ENCODE measurements around the gene RGSL1. TPM values are rescaled to one million over a fixed set of nuclear protein-coding genes. Genes with fewer than 3 reads are reported as not detected.

Gene RGSL1
- total and polyA plus RNA-seq, 9 of the 15 experiments (the other 6 are each of a cell fraction or from before 2014, with no cell fraction given) = 0.03 TPM; not detected in 8

- TF ChIP-seq MBD1 (CRISPR knock-in tag; IDR thresholded peaks at IDR 0.05) (no peak), RAD21 (CRISPR knock-in tag; conservative IDR thresholded peaks at IDR 0.05 in 1 of 2, IDR thresholded peaks at IDR 0.05 in 1 of 2) (peak in 1 of 2 experiments; percentile 54; a peak in 2 of 4 replicates), CTCF (IDR thresholded peaks at IDR 0.05 in 2 of 3, conservative IDR thresholded peaks at IDR 0.05 in 1 of 3; ENCODE audit: insufficient read depth in 2 of 3, low read depth in 1 of 3, low read length in 3 of 3) (peak; percentile 49 to 64 (median 50))
These were observed 5.4 kb upstream of the RGSL1 start (continued) for GRCh38 chr1:182444497-182444896.

GRCh38 chr1:182446033-182446669 is 3.8 kb upstream of the RGSL1 start:
- ChIA-PET CTCF (ENCODE audit: low intra/inter-chr PET ratio) (interaction anchor here (0.6 to 1.9 kb wide), 5 partner anchors 49 to 362 kb away, joined by 3 to 14 read pairs (median 5); no protein-coding TSS in a partner anchor), POLR2A (no interaction called here)
- H3K9me3 ChIP-seq (replicated peaks; ENCODE audit: control insufficient read depth, insufficient read depth, low read depth, low read length) = no peaks in the 10 kb centered on the region
- in situ Hi-C loops (cut with MboI) = loop anchor here (5.0 kb wide), 1 partner anchor 341 kb away; the partner anchor contains the start of gene NPL
- DNase-seq (ENCODE audit: extremely low read depth in 1 of 4, low spot score in 3 of 4) = peak; percentile 63 to 77 (median 69)
- BruUV-seq (replicated peaks) = no TSS peak
- no peak overlapping the region for H3K4me3 ChIP-seq
- H3K9ac ChIP-seq (ENCODE audit: insufficient read depth in 1 of 2, low read depth in 2 of 2, low read length in 2 of 2) = 0 out of 4 replicates have a peak overlapping the region, but pooled peaks of 1 of the 2 experiments have one; percentile 8
- no peaks in the 10 kb centered on the region; a peak in 1 of 5 replicates for H3K4me1 ChIP-seq (replicated peaks in 1 of 2; ENCODE audit: control insufficient read depth in 2 of 2, insufficient read depth in 2 of 2, low read length in 2 of 2)
- peak; percentile 89 for ATAC-seq
- 0 out of 2 replicates have a peak, but pooled peaks cover 4% of the 10 kb centered on the region for H4K20me1 ChIP-seq (replicated peaks; ENCODE audit: control insufficient read depth, insufficient read depth, low read length)
- no peaks in the 10 kb centered on the region for H3K36me3 ChIP-seq (ENCODE audit: control insufficient read depth, insufficient read depth, low read length)
- intact Hi-C loops (cut with micrococcal nuclease) = loop anchor here (1.0 to 2.0 kb wide), 5 partner anchors 149 to 361 kb away; no protein-coding TSS in a partner anchor
- peaks cover 0 to 6% of the 10 kb centered on the region in 2 experiments; a peak in 3 of 5 replicates for H3K27me3 ChIP-seq (ENCODE audit: control insufficient read depth in 2 of 2, insufficient read depth in 2 of 2, low read length in 2 of 2)
- H3K9me1 ChIP-seq (ENCODE audit: control insufficient read depth, insufficient read depth, low read length) = no peaks in the 10 kb centered on the region
- no peak overlapping the region for H3K27ac ChIP-seq (ENCODE audit: extremely low read depth, low read depth, low read length)
- 0% methylated on average over 3 of the region's 3 CpGs for WGBS (ENCODE audit: insufficient coverage, low coverage, missing lambda C conversion rate)
- H2AFZ ChIP-seq (ENCODE audit: low read depth, low read length) = peak overlapping the region; percentile 80
- FAIRE-seq = peak; percentile 91
- peak overlapping the region; percentile 52; the same call in 1 of the 2 replicates for H3K4me2 ChIP-seq (ENCODE audit: insufficient read depth, low read length)
- no peaks in the 10 kb centered on the region for H3K79me2 ChIP-seq (ENCODE audit: control insufficient read depth, insufficient read depth, low read length)
- TF ChIP-seq ZNF146 (CRISPR knock-in tag; IDR thresholded peaks at IDR 0.05; ENCODE audit: unreplicated experiment) = no peak
- no peak for TF ChIP-seq ZMIZ1 (IDR thresholded peaks at IDR 0.05; ENCODE audit: low read depth in 2 of 2, low read length in 2 of 2)
- no peak for TF ChIP-seq RBBP5 (IDR thresholded peaks at IDR 0.05; ENCODE audit: borderline replicate concordance, insufficient read depth, low read length, poor library complexity, severe bottlenecking)
- TF ChIP-seq ZNF445 (CRISPR knock-in tag; IDR thresholded peaks at IDR 0.05; ENCODE audit: low read depth) = no peak
- no peak for TF ChIP-seq ZKSCAN8 (CRISPR knock-in tag; IDR thresholded peaks at IDR 0.05)
- TF ChIP-seq KAT2B (IDR thresholded peaks at IDR 0.05; ENCODE audit: low read depth, low read length) = no peak
- TF ChIP-seq IRF2 (CRISPR knock-in tag; IDR thresholded peaks at IDR 0.05) = no peak
- TF ChIP-seq NR3C1 (CRISPR knock-in tag; IDR thresholded peaks at IDR 0.05) = no peak
